SIG-M5 (cell line): ENCODE results near the gene RFC1.
"Not testable (repeated sequence)": the region's sequence is repeated elsewhere in the genome, so short reads cannot be mapped to it uniquely, and the experiment has no call there.

Experiments used
- DNase-seq: peaks from one replicate; lab custom pipeline; 2025; lab: John Stamatoyannopoulos, UW

RFC1 gene

GRCh38 chr4:39365830-39366771, at the start of gene RFC1:
RFC1 (minus strand) TSS chr4:39366362; CDS start chr4:39366241, 121 bp downstream.
- DNase-seq, result peak; percentile 12

- DNase-seq, result no peak
Measured at GRCh38 chr4:39415678-39416283, 49.6 kb upstream of the RFC1 start.

- not testable (repeated sequence) for DNase-seq
Measured at GRCh38 chr4:39411561-39411960, 45.4 kb upstream of the RFC1 start.

- no peak for DNase-seq
Measured at GRCh38 chr4:39410415-39410814, 44.3 kb upstream of the RFC1 start.

GRCh38 chr4:39407584-39407885, 41.4 kb upstream of the RFC1 start:
- DNase-seq, result no peak

- no peak for DNase-seq
Measured at GRCh38 chr4:39406763-39407583, 40.8 kb upstream of the RFC1 start, which contains the start of gene KLB. KLB (plus strand) TSS chr4:39406930; CDS start chr4:39406950, 20 bp downstream.

GRCh38 chr4:39401640-39402039, 35.5 kb upstream of the RFC1 start:
- not testable (repeated sequence) for DNase-seq

- DNase-seq, result no peak
Measured at GRCh38 chr4:39394706-39395105, 28.5 kb upstream of the RFC1 start.

GRCh38 chr4:39390603-39391002, 24.4 kb upstream of the RFC1 start:
- no peak for DNase-seq

- DNase-seq, result no peak
Measured at GRCh38 chr4:39384563-39384962, 18.4 kb upstream of the RFC1 start.

- DNase-seq, result no peak
Measured at GRCh38 chr4:39383690-39384089, 17.5 kb upstream of the RFC1 start.

GRCh38 chr4:39375478-39375877, 9.3 kb upstream of the RFC1 start:
- no peak for DNase-seq

GRCh38 chr4:39371209-39371608, 5.0 kb upstream of the RFC1 start:
- not testable (repeated sequence) for DNase-seq

- no peak for DNase-seq
Measured at GRCh38 chr4:39369301-39369700, 3.1 kb upstream of the RFC1 start.

GRCh38 chr4:39367166-39367565, 1.0 kb upstream of the RFC1 start:
- DNase-seq, result no peak

- DNase-seq, result no peak
Measured at GRCh38 chr4:39365360-39365759, 802 bp downstream of the RFC1 start.

GRCh38 chr4:39363773-39364393, 2.3 kb downstream of the RFC1 start:
- no peak for DNase-seq

- no peak for DNase-seq
Measured at GRCh38 chr4:39362827-39363226, 3.3 kb downstream of the RFC1 start.

- not testable (repeated sequence) for DNase-seq
Measured at GRCh38 chr4:39360611-39361010, 5.6 kb downstream of the RFC1 start.

- no peak for DNase-seq
Measured at GRCh38 chr4:39357002-39357401, 9.2 kb downstream of the RFC1 start.

GRCh38 chr4:39354254-39354552, 12.0 kb downstream of the RFC1 start:
- DNase-seq, result no peak
